ENCODE data around the gene NDFIP1.

DNA sequence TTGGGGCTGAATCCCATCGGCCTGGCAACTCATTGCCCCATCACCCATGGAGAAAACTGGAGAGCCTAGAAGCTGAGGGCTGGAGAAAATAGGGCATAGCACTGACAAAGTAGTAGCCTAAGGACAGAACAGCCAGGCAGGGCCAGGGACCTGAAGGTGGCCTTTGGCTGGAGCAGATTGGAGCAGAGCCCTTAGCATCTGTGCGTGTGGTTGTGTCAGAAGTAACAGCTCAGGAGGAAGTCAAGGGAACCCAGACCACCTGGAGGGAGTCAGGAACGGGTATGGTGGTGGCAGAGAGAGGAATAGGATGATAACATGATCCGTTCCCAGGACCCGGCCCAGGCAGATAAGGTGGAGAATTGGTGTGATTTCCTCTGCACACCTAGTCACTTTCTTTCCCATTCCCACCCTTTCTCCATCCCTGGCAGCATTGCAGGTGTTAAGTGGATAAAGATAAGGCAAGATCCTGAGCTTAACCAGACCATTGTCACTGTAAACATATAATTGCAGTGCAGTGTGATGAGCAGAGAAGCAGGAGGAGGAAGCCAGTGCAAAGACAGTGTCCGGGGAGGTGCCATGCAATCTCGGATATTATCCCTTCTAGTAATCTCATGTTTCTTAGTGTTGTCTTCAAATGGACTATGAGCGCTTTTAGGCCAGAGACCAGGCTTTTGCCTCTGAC lies 67.0 kb downstream of the NDFIP1 start:
- TF ChIP-seq POLR2AphosphoS5 (IDR thresholded peaks at IDR 0.05) (no peak), POLR2A (IDR thresholded peaks at IDR 0.05) (no peak), EP300 (IDR thresholded peaks at IDR 0.05) (no peak)
- TF ChIP-seq, protein P1, sequence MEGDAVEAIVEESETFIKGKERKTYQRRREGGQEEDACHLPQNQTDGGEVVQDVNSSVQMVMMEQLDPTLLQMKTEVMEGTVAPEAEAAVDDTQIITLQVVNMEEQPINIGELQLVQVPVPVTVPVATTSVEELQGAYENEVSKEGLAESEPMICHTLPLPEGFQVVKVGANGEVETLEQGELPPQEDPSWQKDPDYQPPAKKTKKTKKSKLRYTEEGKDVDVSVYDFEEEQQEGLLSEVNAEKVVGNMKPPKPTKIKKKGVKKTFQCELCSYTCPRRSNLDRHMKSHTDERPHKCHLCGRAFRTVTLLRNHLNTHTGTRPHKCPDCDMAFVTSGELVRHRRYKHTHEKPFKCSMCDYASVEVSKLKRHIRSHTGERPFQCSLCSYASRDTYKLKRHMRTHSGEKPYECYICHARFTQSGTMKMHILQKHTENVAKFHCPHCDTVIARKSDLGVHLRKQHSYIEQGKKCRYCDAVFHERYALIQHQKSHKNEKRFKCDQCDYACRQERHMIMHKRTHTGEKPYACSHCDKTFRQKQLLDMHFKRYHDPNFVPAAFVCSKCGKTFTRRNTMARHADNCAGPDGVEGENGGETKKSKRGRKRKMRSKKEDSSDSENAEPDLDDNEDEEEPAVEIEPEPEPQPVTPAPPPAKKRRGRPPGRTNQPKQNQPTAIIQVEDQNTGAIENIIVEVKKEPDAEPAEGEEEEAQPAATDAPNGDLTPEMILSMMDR (IDR thresholded peaks at IDR 0.05), result no peak
